Panc1 (cell line): ENCODE measurements around the gene PAK4. TPM values are rescaled to one million over a fixed set of nuclear protein-coding genes. Genes with fewer than 3 reads are reported as not detected.
A peak's percentile ranks its signal among the peaks of the same experiment; 100 is the strongest.

Experiments used
- ATAC-seq: fragments of 200-7000 bp; cut with Tn5 transposase; 2 replicates; pipeline ENCODE4 v1.9.1; 2020; ENCODE audit warnings: mild to moderate bottlenecking, moderate library complexity
- BruUV-seq: library from RNA; stranded (reverse); fragments of 400-500 nt; replicated peaks from 2 replicates; lab custom pipeline; 2021; lab: Mats Ljungman, UMichigan
- CTCF ChIA-PET: fragments of 300-600 bp; sonication (Branson Sonifier 250); formaldehyde crosslinking; loops from one replicate; lab custom pipeline; 2022; ENCODE audit warnings: antibody characterized with exemption; lab: Charles Lee
- POLR2A ChIA-PET: fragments of 300-600 bp; sonication (Branson Sonifier 250); formaldehyde crosslinking; loops from one replicate; lab custom pipeline; 2022; ENCODE audit warnings: antibody characterized with exemption; lab: Charles Lee
- DNase-seq: peaks from one replicate; pipeline ENCODE4 v3.0.0-alpha.2; 2010; ENCODE audit warnings: low read depth, low spot score
- H3K27ac ChIP-seq: 2 replicates; pipeline ENCODE4 v1.5.1; 2011; ENCODE audit warnings: mild to moderate bottlenecking, low read length, inconsistent platforms
- H3K27me3 ChIP-seq: fragments of 200-500 bp; sonication (Bioruptor generic); 2 replicates; pipeline ENCODE4 v1.6.0; 2014; ENCODE audit warnings: low read length, inconsistent platforms; ENCODE audit not compliant: control insufficient read depth, insufficient read depth
- H3K36me3 ChIP-seq: fragments of 200-500 bp; sonication (Bioruptor generic); 2 replicates; pipeline ENCODE4 v1.5.1; 2014; ENCODE audit warnings: inconsistent platforms, mild to moderate bottlenecking, low read length, moderate library complexity; ENCODE audit not compliant: control insufficient read depth, insufficient read depth
- H3K4me1 ChIP-seq: 2 replicates; pipeline ENCODE4 v1.5.1; 2011; ENCODE audit warnings: inconsistent platforms, mild to moderate bottlenecking, low read length, moderate library complexity; ENCODE audit not compliant: control insufficient read depth, insufficient read depth
- H3K4me3 ChIP-seq, 2 experiments: 2 replicates each; pipeline ENCODE4 v1.5.1; 2011 to 2012; ENCODE audit warnings: low read depth in 2 of 2, low read length in 2 of 2, mild to moderate bottlenecking in 2 of 2, inconsistent platforms in 1 of 2, moderate library complexity in 1 of 2
- H3K9me3 ChIP-seq: fragments of 200-500 bp; sonication (Bioruptor generic); 2 replicates; pipeline ENCODE4 v1.5.1; 2014; ENCODE audit warnings: low read depth, mild to moderate bottlenecking, inconsistent platforms, low read length, moderate library complexity; ENCODE audit not compliant: control insufficient read depth, insufficient read depth
- CTCF ChIP-seq: fragments of 450-650 bp; IDR thresholded peaks from 2 replicates; pipeline ENCODE4 v1.5.1; 2017; ENCODE audit warnings: mild to moderate bottlenecking
- POLR2AphosphoS5 ChIP-seq: IDR thresholded peaks from 2 replicates; pipeline ENCODE4 v1.6.1; 2012; ENCODE audit warnings: mild to moderate bottlenecking, low read depth, low read length, moderate library complexity
- REST ChIP-seq, 2 experiments: IDR thresholded peaks; 2 replicates each; pipeline ENCODE4 v1.6.1; 2011 to 2012; ENCODE audit warnings: low read depth in 2 of 2, control low read depth in 1 of 2, low read length in 1 of 2, mild to moderate bottlenecking in 1 of 2, moderate library complexity in 1 of 2; ENCODE audit not compliant: insufficient read depth in 1 of 2
- SIN3A ChIP-seq: IDR thresholded peaks from 2 replicates; pipeline ENCODE4 v1.6.1; 2012; ENCODE audit warnings: low read depth, mild to moderate bottlenecking, low read length, moderate library complexity, borderline replicate concordance; ENCODE audit not compliant: insufficient read depth
- TCF7L2 ChIP-seq: IDR thresholded peaks from 2 replicates; pipeline ENCODE4 v1.6.1; 2011; ENCODE audit warnings: mild to moderate bottlenecking, low read depth, low read length, inconsistent platforms
- in situ Hi-C: cut with HindIII; loops from 2 replicates; pipeline ENCODE4 v1.10.0; 2016; ENCODE audit warnings: low sequenced_read_pairs, low pct_unique_long_range_greater_than_20kb
- intact Hi-C: fragments of 100-400 bp; cut with micrococcal nuclease; formaldehyde crosslinking; loops from one replicate; pipeline ENCODE4 v1.10.0; 2022; ENCODE audit not compliant: unreplicated experiment
- total RNA-seq: library from RNA; stranded (reverse); gene quantifications from one replicate; pipeline ENCODE4 v1.2.1, GENCODE V29; 2021; ENCODE audit not compliant: unreplicated experiment

The PAK4 gene
- total RNA-seq, 1 experiment from 2014 or later, result 311 TPM

GRCh38 chr19:39146091-39146490 lies 20.5 kb downstream of the PAK4 start:
- no peak for TF ChIP-seq TCF7L2
- TF ChIP-seq POLR2AphosphoS5, result no peak
- TF ChIP-seq CTCF, result no peak
- no peak for TF ChIP-seq SIN3A
- BruUV-seq, result no TSS peak
- no peak for ATAC-seq
- DNase-seq, result no peak
- ChIA-PET POLR2A (interaction anchor here (0.6 to 0.7 kb wide), 2 partner anchors 18 to 104 kb away, joined by 3 to 16 read pairs; no protein-coding TSS in a partner anchor), CTCF (interaction anchor here (0.6 to 0.9 kb wide), 2 partner anchors 29 to 1019 kb away, joined by 6 to 10 read pairs; no protein-coding TSS in a partner anchor)
- in situ Hi-C loops (no loop called here), intact Hi-C loops (no loop called here)
- Histone ChIP-seq H3K27me3 (no peaks in the 10 kb centered on the region), H3K27ac (no peak overlapping the region), H3K36me3 (no peaks in the 10 kb centered on the region), H3K4me3 (no peak overlapping the region), H3K9me3 (no peaks in the 10 kb centered on the region), H3K4me1 (peaks cover 21% of the 10 kb centered on the region)

- H3K27ac ChIP-seq, result no peak overlapping the region
- intact Hi-C loops (no loop called here), in situ Hi-C loops (no loop called here)
- H3K9me3 ChIP-seq, result no peaks in the 10 kb centered on the region
- peaks cover 21% of the 10 kb centered on the region for H3K4me1 ChIP-seq
- H3K27me3 ChIP-seq, result no peaks in the 10 kb centered on the region
- ChIA-PET CTCF (interaction anchor here (0.6 to 0.9 kb wide), 2 partner anchors 28 to 1018 kb away, joined by 6 to 10 read pairs; no protein-coding TSS in a partner anchor), POLR2A (interaction anchor here (0.7 kb wide), 2 partner anchors 105 to 128 kb away, joined by 4 to 16 read pairs; no protein-coding TSS in a partner anchor)
- no peak overlapping the region for H3K4me3 ChIP-seq
- TF ChIP-seq POLR2AphosphoS5 (no peak), SIN3A (no peak), TCF7L2 (no peak)
- H3K36me3 ChIP-seq, result no peaks in the 10 kb centered on the region
- ATAC-seq (no peak), DNase-seq (no peak)
- BruUV-seq, result TSS peak; percentile 8
These were observed 21.3 kb downstream of the PAK4 start for GRCh38 chr19:39146686-39147450.

GRCh38 chr19:39147480-39147879 lies 21.9 kb downstream of the PAK4 start:
- Histone ChIP-seq H3K27ac (no peak overlapping the region), H3K9me3 (no peaks in the 10 kb centered on the region), H3K4me3 (no peak overlapping the region), H3K36me3 (no peaks in the 10 kb centered on the region), H3K4me1 (peaks cover 24% of the 10 kb centered on the region), H3K27me3 (no peaks in the 10 kb centered on the region)
- ChIA-PET POLR2A (no interaction called here), CTCF (no interaction called here)
- TF ChIP-seq SIN3A (no peak), POLR2AphosphoS5 (no peak), REST (IDR thresholded peaks at IDR 0.05; ENCODE audit: insufficient read depth in 1 of 2, low read depth in 2 of 2, low read length in 1 of 2) (no peak), TCF7L2 (no peak), CTCF (no peak)
- ATAC-seq (no peak), DNase-seq (no peak)
- no TSS peak for BruUV-seq
- intact Hi-C loops (no loop called here), in situ Hi-C loops (no loop called here)
